ENCODE results near the gene SPDYA.
"Not testable (repeated sequence)": the region's sequence is repeated elsewhere in the genome, so short reads cannot be mapped to it uniquely, and the experiment has no call there.

The SPDYA gene

GRCh38 chr2:28810384-28811285 lies at the start of gene SPDYA:
SPDYA (plus strand) TSS chr2:28810834; CDS start chr2:28816015, 5,181 bp downstream.
- peak; percentile 33 for DNase-seq

GRCh38 chr2:28761420-28761819 lies 49.2 kb upstream of the SPDYA start:
- no peak for DNase-seq

- DNase-seq = no peak
These were observed 45.5 kb upstream of the SPDYA start for GRCh38 chr2:28764909-28765711.

GRCh38 chr2:28766070-28766469 lies 44.6 kb upstream of the SPDYA start:
- DNase-seq = no peak

- DNase-seq = no peak
These were observed 43.3 kb upstream of the SPDYA start for GRCh38 chr2:28767337-28767736.

- no peak for DNase-seq
These were observed 42.2 kb upstream of the SPDYA start for GRCh38 chr2:28768422-28768821.

- no peak for DNase-seq
These were observed 41.7 kb upstream of the SPDYA start for GRCh38 chr2:28768952-28769351.

GRCh38 chr2:28772351-28772750 lies 38.3 kb upstream of the SPDYA start:
- no peak for DNase-seq

- DNase-seq = no peak
These were observed 34.2 kb upstream of the SPDYA start for GRCh38 chr2:28776471-28776870.

- DNase-seq = no peak
These were observed 32.2 kb upstream of the SPDYA start for GRCh38 chr2:28778392-28778791.

GRCh38 chr2:28779001-28779400 lies 31.6 kb upstream of the SPDYA start:
- no peak for DNase-seq

- no peak for DNase-seq
These were observed 30.1 kb upstream of the SPDYA start for GRCh38 chr2:28780496-28780895.

- DNase-seq = no peak
These were observed 28.2 kb upstream of the SPDYA start for GRCh38 chr2:28782423-28782822.

GRCh38 chr2:28784570-28784969 lies 26.1 kb upstream of the SPDYA start:
- DNase-seq = not testable (repeated sequence)

GRCh38 chr2:28796620-28797019 lies 14.0 kb upstream of the SPDYA start:
- no peak for DNase-seq

GRCh38 chr2:28801726-28802125 lies 8.9 kb upstream of the SPDYA start:
- no peak for DNase-seq

- no peak for DNase-seq
These were observed 7.6 kb upstream of the SPDYA start for GRCh38 chr2:28802975-28803429.

- no peak for DNase-seq
These were observed 707 bp upstream of the SPDYA start for GRCh38 chr2:28809927-28810326.

- DNase-seq = no peak
These were observed 7.4 kb downstream of the SPDYA start for GRCh38 chr2:28818053-28818452.

- peak; percentile 2 for DNase-seq
These were observed 10.8 kb downstream of the SPDYA start for GRCh38 chr2:28821295-28821958.

- no peak for DNase-seq
These were observed 11.4 kb downstream of the SPDYA start for GRCh38 chr2:28822036-28822435.

- no peak for DNase-seq
These were observed 13.6 kb downstream of the SPDYA start for GRCh38 chr2:28824207-28824606.

GRCh38 chr2:28824870-28825269 lies 14.2 kb downstream of the SPDYA start:
- no peak for DNase-seq
